Measurements from ENCODE around the gene GALNT17. TPM values are rescaled to one million over a fixed set of nuclear protein-coding genes. Genes with fewer than 3 reads are reported as not detected.

GALNT17 gene
- total RNA-seq, 2 experiments from 2014 or later, result not detected

- H3K27me3 Mint-ChIP-seq, result no peaks in the 10 kb centered on the region
- ChIA-PET POLR2A (no interaction called here), CTCF (no interaction called here)
- intact Hi-C loops (cut with DNase I, micrococcal nuclease), result no loop called here
- H3K4me3 Mint-ChIP-seq, result no peak overlapping the region
- DNase-seq, result no peak
- H3K36me3 Mint-ChIP-seq (ENCODE audit: low read depth), result no peaks in the 10 kb centered on the region
- ATAC-seq, result no peak
- H3K27ac Mint-ChIP-seq, result no peak overlapping the region
- peaks cover 13% of the 10 kb centered on the region for H3K9me3 Mint-ChIP-seq (ENCODE audit: low read depth)
- no peaks in the 10 kb centered on the region for H3K4me1 Mint-ChIP-seq
Observed at GRCh38 chr7:71457846-71458590, 326.1 kb downstream of the GALNT17 start.

GRCh38 chr7:71459132-71459531 is 327.2 kb downstream of the GALNT17 start:
- Mint-ChIP-seq H3K4me1 (no peaks in the 10 kb centered on the region), H3K27me3 (no peaks in the 10 kb centered on the region), H3K9me3 (ENCODE audit: low read depth) (peaks cover 11% of the 10 kb centered on the region), H3K27ac (no peak overlapping the region), H3K36me3 (ENCODE audit: low read depth) (no peaks in the 10 kb centered on the region), H3K4me3 (no peak overlapping the region)
- ChIA-PET CTCF (no interaction called here), POLR2A (no interaction called here)
- intact Hi-C loops (cut with DNase I, micrococcal nuclease), result no loop called here
- no peak for ATAC-seq
- no peak for DNase-seq

- H3K36me3 Mint-ChIP-seq (ENCODE audit: low read depth), result no peaks in the 10 kb centered on the region
- no peaks in the 10 kb centered on the region for H3K4me1 Mint-ChIP-seq
- intact Hi-C loops (cut with DNase I, micrococcal nuclease), result no loop called here
- peaks cover 8% of the 10 kb centered on the region for H3K9me3 Mint-ChIP-seq (ENCODE audit: low read depth)
- ChIA-PET CTCF (no interaction called here), POLR2A (no interaction called here)
- H3K27me3 Mint-ChIP-seq, result no peaks in the 10 kb centered on the region
- no peak overlapping the region for H3K27ac Mint-ChIP-seq
- H3K4me3 Mint-ChIP-seq, result no peak overlapping the region
- DNase-seq (no peak), ATAC-seq (no peak)
Observed at GRCh38 chr7:71461572-71461971, 329.6 kb downstream of the GALNT17 start.

- no peaks in the 10 kb centered on the region for H3K27me3 Mint-ChIP-seq
- H3K9me3 Mint-ChIP-seq (ENCODE audit: low read depth), result peaks cover 9% of the 10 kb centered on the region
- intact Hi-C loops (cut with DNase I, micrococcal nuclease), result no loop called here
- no peak overlapping the region for H3K27ac Mint-ChIP-seq
- ATAC-seq, result no peak
- CTCF ChIA-PET, result no interaction called here
- H3K4me1 Mint-ChIP-seq, result no peaks in the 10 kb centered on the region
- no peak overlapping the region for H3K4me3 Mint-ChIP-seq
- DNase-seq, result no peak
- H3K36me3 Mint-ChIP-seq (ENCODE audit: low read depth), result no peaks in the 10 kb centered on the region
- POLR2A ChIA-PET, result no interaction called here
Observed at GRCh38 chr7:71465741-71466189, 333.8 kb downstream of the GALNT17 start.

- POLR2A ChIA-PET, result no interaction called here
- ATAC-seq, result no peak
Observed at GRCh38 chr7:71466448-71467145, 334.7 kb downstream of the GALNT17 start.

GRCh38 chr7:71470326-71470725 is 338.4 kb downstream of the GALNT17 start:
- ATAC-seq (no peak), DNase-seq (no peak)
- no peaks in the 10 kb centered on the region for H3K27me3 Mint-ChIP-seq
- intact Hi-C loops (cut with DNase I, micrococcal nuclease), result no loop called here
- H3K36me3 Mint-ChIP-seq (ENCODE audit: low read depth), result no peaks in the 10 kb centered on the region
- H3K4me1 Mint-ChIP-seq, result no peaks in the 10 kb centered on the region
- CTCF ChIA-PET, result no interaction called here
- POLR2A ChIA-PET, result no interaction called here
- H3K4me3 Mint-ChIP-seq, result no peak overlapping the region
- H3K27ac Mint-ChIP-seq, result no peak overlapping the region
- peaks cover 7% of the 10 kb centered on the region for H3K9me3 Mint-ChIP-seq (ENCODE audit: low read depth)

More at GRCh38 chr7:71466448-71467145, 334.7 kb downstream of the GALNT17 start:
- Mint-ChIP-seq H3K27me3 (no peaks in the 10 kb centered on the region), H3K9me3 (ENCODE audit: low read depth) (peaks cover 9% of the 10 kb centered on the region), H3K4me3 (no peak overlapping the region), H3K27ac (no peak overlapping the region), H3K4me1 (no peaks in the 10 kb centered on the region), H3K36me3 (ENCODE audit: low read depth) (no peaks in the 10 kb centered on the region)
- no peak for DNase-seq
- intact Hi-C loops (cut with DNase I, micrococcal nuclease), result no loop called here
- CTCF ChIA-PET, result no interaction called here

- H3K9me3 Mint-ChIP-seq (ENCODE audit: low read depth), result peaks cover 7% of the 10 kb centered on the region
- H3K4me1 Mint-ChIP-seq, result no peaks in the 10 kb centered on the region
- H3K27me3 Mint-ChIP-seq, result no peaks in the 10 kb centered on the region
- DNase-seq (no peak), ATAC-seq (no peak)
- H3K27ac Mint-ChIP-seq, result no peak overlapping the region
- intact Hi-C loops (cut with DNase I, micrococcal nuclease), result no loop called here
- CTCF ChIA-PET, result no interaction called here
- no peak overlapping the region for H3K4me3 Mint-ChIP-seq
- no peaks in the 10 kb centered on the region for H3K36me3 Mint-ChIP-seq (ENCODE audit: low read depth)
- POLR2A ChIA-PET, result no interaction called here
Observed at GRCh38 chr7:71470830-71471229, 338.9 kb downstream of the GALNT17 start.

GRCh38 chr7:71472962-71473361 is 341.0 kb downstream of the GALNT17 start:
- Mint-ChIP-seq H3K4me1 (no peaks in the 10 kb centered on the region), H3K4me3 (no peak overlapping the region), H3K27me3 (no peaks in the 10 kb centered on the region), H3K9me3 (ENCODE audit: low read depth) (peaks cover 10% of the 10 kb centered on the region), H3K36me3 (ENCODE audit: low read depth) (no peaks in the 10 kb centered on the region), H3K27ac (no peak overlapping the region)
- CTCF ChIA-PET, result interaction anchor here (0.6 kb wide), 1 partner anchor 429 kb away, joined by 3 read pairs; no protein-coding TSS in a partner anchor
- no peak for ATAC-seq
- intact Hi-C loops (cut with DNase I, micrococcal nuclease), result no loop called here
- no peak for DNase-seq
- POLR2A ChIA-PET, result no interaction called here

GRCh38 chr7:71473366-71473967 is 341.5 kb downstream of the GALNT17 start:
- no peak for DNase-seq
- intact Hi-C loops (cut with DNase I, micrococcal nuclease), result no loop called here
- ChIA-PET CTCF (interaction anchor here (0.6 kb wide), 1 partner anchor 428 kb away, joined by 3 read pairs; no protein-coding TSS in a partner anchor), POLR2A (no interaction called here)
- no peaks in the 10 kb centered on the region for H3K36me3 Mint-ChIP-seq (ENCODE audit: low read depth)
- no peak overlapping the region for H3K27ac Mint-ChIP-seq
- no peak for ATAC-seq
- H3K27me3 Mint-ChIP-seq, result no peaks in the 10 kb centered on the region
- peaks cover 10% of the 10 kb centered on the region for H3K9me3 Mint-ChIP-seq (ENCODE audit: low read depth)
- no peaks in the 10 kb centered on the region for H3K4me1 Mint-ChIP-seq
- no peak overlapping the region for H3K4me3 Mint-ChIP-seq

GRCh38 chr7:71477441-71477840 is 345.5 kb downstream of the GALNT17 start:
- no peak for DNase-seq
- ChIA-PET CTCF (no interaction called here), POLR2A (no interaction called here)
- Mint-ChIP-seq H3K36me3 (ENCODE audit: low read depth) (no peaks in the 10 kb centered on the region), H3K27me3 (no peaks in the 10 kb centered on the region), H3K4me1 (no peaks in the 10 kb centered on the region), H3K4me3 (no peak overlapping the region), H3K27ac (no peak overlapping the region), H3K9me3 (ENCODE audit: low read depth) (peaks cover 4% of the 10 kb centered on the region)
- intact Hi-C loops (cut with DNase I, micrococcal nuclease), result no loop called here
- no peak for ATAC-seq

- POLR2A ChIA-PET, result interaction anchor here (0.7 kb wide), 1 partner anchor 453 kb away, joined by 5 read pairs; no protein-coding TSS in a partner anchor
- CTCF ChIA-PET, result no interaction called here
- Mint-ChIP-seq H3K27ac (no peak overlapping the region), H3K36me3 (ENCODE audit: low read depth) (no peaks in the 10 kb centered on the region), H3K27me3 (no peaks in the 10 kb centered on the region), H3K4me3 (no peak overlapping the region), H3K4me1 (no peaks in the 10 kb centered on the region), H3K9me3 (ENCODE audit: low read depth) (peaks cover 4% of the 10 kb centered on the region)
- no peak for DNase-seq
- no peak for ATAC-seq
- intact Hi-C loops (cut with DNase I, micrococcal nuclease), result no loop called here
Observed at GRCh38 chr7:71479231-71479630, 347.3 kb downstream of the GALNT17 start.

GRCh38 chr7:71480791-71481190 is 348.8 kb downstream of the GALNT17 start:
- H3K36me3 Mint-ChIP-seq (ENCODE audit: low read depth), result no peaks in the 10 kb centered on the region
- ATAC-seq (no peak), DNase-seq (no peak)
- CTCF ChIA-PET, result no interaction called here
- intact Hi-C loops (cut with DNase I, micrococcal nuclease), result no loop called here
- POLR2A ChIA-PET, result no interaction called here
- H3K27ac Mint-ChIP-seq, result no peak overlapping the region
- no peaks in the 10 kb centered on the region for H3K27me3 Mint-ChIP-seq
- no peak overlapping the region for H3K4me3 Mint-ChIP-seq
- no peaks in the 10 kb centered on the region for H3K4me1 Mint-ChIP-seq
- H3K9me3 Mint-ChIP-seq (ENCODE audit: low read depth), result peaks cover 4% of the 10 kb centered on the region
